KOPT-K1 (cell line): Measurements from ENCODE around the gene PRSS23.

Source experiments
- H3K27ac ChIP-seq: fragments of 200-600 bp; sonication (generic); 2 replicates; pipeline ENCODE4 v1.5.1; 2016; ENCODE audit warnings: antibody characterized with exemption, mild to moderate bottlenecking, low read depth, low read length; ENCODE audit not compliant: poor library complexity, severe bottlenecking
- H3K36me3 ChIP-seq: fragments of 200-600 bp; sonication (generic); 2 replicates; pipeline ENCODE4 v1.5.1; 2017; ENCODE audit warnings: antibody characterized with exemption, mild to moderate bottlenecking, low read length, moderate library complexity; ENCODE audit not compliant: insufficient read depth
- H3K9me3 ChIP-seq: fragments of 200-600 bp; sonication (generic); 2 replicates; pipeline ENCODE4 v1.5.1; 2017; ENCODE audit warnings: antibody characterized with exemption, low read length, mild to moderate bottlenecking; ENCODE audit not compliant: insufficient read depth, poor library complexity, severe bottlenecking

Gene PRSS23

DNA sequence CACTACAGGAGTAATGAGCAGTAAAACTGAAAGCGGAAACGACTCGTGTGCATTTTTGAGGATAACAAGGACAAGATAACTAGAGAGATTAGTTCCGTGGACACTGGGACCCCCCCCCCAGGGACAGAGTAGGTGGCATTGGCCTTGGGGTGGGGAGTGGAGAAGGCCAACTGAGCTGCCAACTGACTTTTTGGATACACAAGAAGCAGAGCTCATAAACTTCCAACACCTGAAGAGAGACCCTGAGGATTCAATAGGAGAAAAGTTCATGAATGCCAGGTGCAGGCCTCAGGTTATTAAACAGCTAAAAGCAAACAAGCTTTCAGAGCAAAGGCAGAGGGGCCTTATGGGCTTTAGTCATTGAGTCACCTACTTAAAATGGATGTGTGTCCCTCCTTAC, 17.6 kb upstream of the PRSS23 start:
- Histone ChIP-seq H3K27ac (no peak overlapping the region), H3K36me3 (no peaks in the 10 kb centered on the region), H3K9me3 (no peaks in the 10 kb centered on the region)

DNA sequence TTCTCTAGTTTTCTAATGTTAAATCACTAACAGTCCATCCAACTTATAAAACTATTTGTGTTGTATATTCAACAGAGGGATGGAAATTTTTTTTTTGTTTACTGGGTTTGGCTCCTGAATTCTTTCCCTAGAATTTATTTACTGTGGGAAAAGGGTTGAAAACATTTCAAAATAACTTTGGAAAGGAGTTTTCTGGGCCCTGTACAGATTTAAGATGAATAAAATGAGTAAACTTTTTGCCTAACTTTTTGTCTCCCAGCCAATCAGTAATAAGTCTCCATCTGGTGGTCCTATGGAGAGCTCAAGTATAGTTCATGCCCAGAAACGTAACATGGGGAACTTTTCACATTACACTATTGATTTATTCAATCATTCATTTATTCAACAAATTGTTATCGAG, 16.7 kb upstream of the PRSS23 start:
- H3K36me3 ChIP-seq = no peaks in the 10 kb centered on the region
- H3K9me3 ChIP-seq = no peaks in the 10 kb centered on the region
- H3K27ac ChIP-seq = no peak overlapping the region

DNA sequence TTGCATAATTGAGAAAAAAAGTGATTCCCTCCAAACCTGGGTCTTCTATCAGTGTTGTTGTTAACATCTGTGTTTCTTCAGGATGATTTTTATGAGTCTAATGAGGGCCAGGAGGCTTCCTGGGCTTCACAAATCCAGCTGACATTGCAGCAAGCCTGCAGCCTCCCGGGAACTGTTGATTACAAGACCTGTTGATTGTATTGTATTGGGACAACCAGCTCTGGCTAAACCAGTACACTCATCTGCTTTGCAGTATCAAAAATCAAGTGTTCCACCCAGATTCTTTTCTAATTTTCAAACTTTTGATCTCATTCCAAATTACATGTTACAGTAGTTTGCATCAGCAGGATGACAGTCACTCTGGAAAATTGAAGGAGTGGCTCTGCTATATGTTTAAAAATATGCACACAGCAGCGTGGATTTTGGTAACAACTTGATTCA, 16.1 kb upstream of the PRSS23 start:
- H3K27ac ChIP-seq = no peak overlapping the region
- no peaks in the 10 kb centered on the region for H3K9me3 ChIP-seq
- no peaks in the 10 kb centered on the region for H3K36me3 ChIP-seq

DNA sequence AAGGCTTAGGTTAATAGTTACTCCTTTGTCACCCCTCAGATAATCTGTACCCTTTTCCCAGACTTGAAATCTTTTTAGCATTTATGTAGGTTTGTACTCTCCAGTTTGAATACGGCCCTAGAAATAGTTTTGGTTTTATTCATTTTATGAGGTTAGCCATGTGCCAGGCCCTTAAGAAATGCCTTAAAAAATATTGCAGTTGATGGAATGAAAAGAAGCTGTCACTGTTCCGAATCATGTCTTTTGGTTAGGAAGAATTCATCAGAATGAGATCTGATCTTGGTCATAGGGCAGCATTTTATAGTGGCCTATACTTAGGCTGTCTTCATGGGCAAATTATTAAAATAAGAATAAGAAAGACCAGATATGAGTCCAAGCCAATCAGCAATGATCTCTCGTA, 14.8 kb upstream of the PRSS23 start:
- no peaks in the 10 kb centered on the region for H3K36me3 ChIP-seq
- H3K9me3 ChIP-seq = no peaks in the 10 kb centered on the region
- H3K27ac ChIP-seq = no peak overlapping the region

DNA sequence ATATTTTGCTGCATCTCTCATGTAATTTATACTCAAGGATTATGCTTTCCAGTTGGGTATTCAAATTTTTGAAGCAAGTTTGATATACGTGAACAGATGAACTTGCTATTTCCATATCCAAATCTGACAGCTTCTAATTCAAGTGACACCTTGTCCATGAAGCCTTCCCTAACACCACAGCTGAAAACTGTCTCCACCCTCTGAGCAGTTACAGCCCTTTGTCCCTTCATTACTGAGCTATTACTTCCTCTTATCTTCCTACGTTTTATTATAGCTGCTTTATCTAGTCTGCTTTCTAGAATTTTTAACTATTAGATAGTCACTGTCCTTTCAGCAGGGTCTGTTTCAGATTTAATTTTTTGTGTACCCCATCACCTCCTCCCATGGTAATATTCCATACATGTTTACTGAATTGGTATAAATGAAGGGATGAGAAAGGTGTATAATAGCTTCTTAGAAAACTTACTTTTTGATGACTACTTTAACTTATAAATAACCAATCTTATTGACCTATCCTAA, 13.3 kb upstream of the PRSS23 start:
- Histone ChIP-seq H3K27ac (no peak overlapping the region), H3K9me3 (no peaks in the 10 kb centered on the region), H3K36me3 (no peaks in the 10 kb centered on the region)

DNA sequence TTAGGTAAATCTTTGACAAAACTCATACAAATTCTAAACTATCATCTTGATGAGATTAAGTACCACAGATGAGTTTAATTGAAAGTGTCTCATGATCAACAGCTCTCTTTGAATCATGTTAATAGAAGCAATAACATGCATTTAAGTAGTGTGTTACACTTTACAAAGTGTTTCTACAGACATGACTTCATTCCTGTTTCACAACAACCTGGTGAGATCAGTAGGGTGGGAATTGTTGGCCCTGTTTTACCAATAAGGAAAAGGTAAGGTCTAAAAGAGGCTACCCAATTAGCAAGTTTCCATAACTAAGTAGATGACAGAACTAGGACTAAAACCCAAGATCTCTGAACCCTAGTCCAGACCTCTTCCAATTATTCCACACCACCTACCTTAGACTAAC, 12.7 kb upstream of the PRSS23 start:
- H3K9me3 ChIP-seq = no peaks in the 10 kb centered on the region
- no peak overlapping the region for H3K27ac ChIP-seq
- H3K36me3 ChIP-seq = no peaks in the 10 kb centered on the region

DNA sequence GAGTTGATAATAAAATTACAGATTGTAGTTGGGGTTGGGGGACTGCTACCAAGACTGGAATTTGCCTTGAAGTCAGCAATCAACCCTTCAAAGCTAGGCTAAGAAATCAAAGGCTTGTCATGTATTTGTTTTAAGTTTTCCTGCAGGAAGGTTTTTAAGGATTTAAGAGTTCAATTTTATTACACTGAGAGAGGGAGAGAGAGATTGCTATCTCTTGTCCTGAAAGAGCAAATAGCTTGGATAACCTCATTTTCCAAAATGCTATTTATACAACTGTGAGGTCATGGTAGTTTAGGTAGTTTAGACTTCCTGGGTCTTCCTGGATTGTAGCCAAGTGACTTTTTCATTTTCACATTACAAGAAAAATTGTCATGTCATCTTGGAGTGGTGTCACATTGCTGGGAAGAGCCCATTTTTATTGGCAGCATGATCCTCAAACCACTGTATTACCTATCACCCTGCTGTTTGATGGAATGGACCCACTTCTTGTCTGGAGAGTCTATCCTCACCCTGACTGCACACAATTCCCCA, 10.1 kb upstream of the PRSS23 start:
- Histone ChIP-seq H3K9me3 (no peaks in the 10 kb centered on the region), H3K36me3 (no peaks in the 10 kb centered on the region), H3K27ac (no peak overlapping the region)

DNA sequence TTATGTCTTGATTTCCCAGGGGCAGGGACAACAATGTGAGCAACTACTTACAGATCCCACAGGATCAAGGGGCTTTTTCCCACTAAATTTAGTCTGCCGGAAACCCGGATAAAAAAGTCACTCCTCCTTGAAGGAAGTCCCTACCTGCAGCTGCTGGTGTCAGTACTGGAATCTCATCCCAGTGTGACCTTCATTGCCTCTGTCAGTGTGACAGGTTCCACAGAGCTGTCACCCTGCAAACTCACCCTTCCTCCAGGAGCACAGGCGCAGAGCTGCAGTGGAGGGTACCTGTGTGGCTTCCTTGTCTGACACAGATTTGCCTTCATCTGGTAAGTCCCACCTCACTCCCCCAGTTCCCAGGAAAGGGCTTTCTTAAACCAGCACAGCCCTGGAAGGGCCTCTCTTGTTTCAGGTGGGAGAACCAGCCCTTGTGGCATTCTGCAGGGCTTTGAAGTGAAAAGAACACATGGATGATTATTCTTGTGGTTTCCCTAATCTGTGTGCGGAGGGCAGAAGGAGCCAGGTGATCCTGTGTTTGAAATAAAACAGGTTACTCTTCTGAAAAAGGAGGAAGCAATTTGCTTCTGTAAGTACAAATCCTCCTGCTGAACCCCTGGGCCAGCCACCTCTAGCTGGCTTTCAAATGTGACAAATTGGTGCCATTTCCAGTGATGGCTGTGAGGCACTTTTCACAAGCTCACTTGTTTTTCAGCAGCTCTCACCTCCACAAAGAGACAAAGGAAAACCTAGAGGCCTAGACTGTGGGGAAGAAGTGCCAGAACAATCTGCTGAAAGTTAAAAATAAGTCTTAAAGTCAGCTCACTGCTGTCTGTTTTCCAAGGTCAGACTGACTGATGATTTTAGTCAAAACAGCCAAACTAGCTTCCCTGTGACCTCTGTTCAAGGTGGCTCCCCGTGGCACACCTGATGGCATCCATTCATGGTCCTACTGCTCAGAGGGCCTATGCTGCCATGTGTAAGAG, 9.2 kb upstream of the PRSS23 start:
- H3K27ac ChIP-seq = no peak overlapping the region
- no peaks in the 10 kb centered on the region for H3K9me3 ChIP-seq
- H3K36me3 ChIP-seq = no peaks in the 10 kb centered on the region

DNA sequence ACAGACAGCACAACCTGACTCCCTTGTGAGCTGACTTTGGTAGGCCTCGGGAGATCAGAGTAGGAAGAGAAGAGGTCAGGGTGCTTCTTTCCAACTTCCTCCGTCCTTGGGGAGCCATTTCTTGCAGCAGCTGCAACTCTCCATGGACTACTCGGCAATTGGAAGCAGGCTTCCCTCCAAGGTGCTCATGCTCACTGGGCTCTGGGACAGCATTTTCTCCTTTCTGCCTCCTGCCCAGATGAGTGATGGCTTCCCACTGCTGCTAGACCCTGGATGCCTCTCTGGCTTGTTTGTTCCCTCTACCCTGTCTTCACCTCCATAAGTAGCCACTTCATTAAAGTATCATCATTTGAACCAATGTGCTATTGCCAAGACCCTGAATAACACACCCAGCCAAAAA, 8.2 kb upstream of the PRSS23 start:
- no peaks in the 10 kb centered on the region for H3K36me3 ChIP-seq
- no peak overlapping the region for H3K27ac ChIP-seq
- no peaks in the 10 kb centered on the region for H3K9me3 ChIP-seq

DNA sequence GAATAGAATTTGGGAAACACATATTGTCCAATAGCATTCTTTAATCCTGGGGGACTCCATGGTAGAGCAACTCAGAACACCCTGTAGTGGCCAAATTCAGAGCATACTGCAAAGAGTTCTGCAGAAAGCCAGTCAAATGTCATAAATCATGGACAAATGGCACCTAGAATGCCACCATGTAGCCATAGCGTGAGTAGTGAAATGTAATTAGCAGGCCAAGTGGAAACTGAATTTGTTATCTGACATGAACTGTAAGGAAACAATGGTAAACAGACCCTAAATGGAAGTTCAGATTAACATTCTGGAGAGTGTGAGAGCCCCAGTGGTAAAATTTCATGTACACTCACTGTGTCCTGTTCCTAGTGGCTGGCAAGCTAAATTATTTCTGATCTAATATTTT, 7.0 kb upstream of the PRSS23 start:
- no peaks in the 10 kb centered on the region for H3K9me3 ChIP-seq
- H3K36me3 ChIP-seq = no peaks in the 10 kb centered on the region
- no peak overlapping the region for H3K27ac ChIP-seq

DNA sequence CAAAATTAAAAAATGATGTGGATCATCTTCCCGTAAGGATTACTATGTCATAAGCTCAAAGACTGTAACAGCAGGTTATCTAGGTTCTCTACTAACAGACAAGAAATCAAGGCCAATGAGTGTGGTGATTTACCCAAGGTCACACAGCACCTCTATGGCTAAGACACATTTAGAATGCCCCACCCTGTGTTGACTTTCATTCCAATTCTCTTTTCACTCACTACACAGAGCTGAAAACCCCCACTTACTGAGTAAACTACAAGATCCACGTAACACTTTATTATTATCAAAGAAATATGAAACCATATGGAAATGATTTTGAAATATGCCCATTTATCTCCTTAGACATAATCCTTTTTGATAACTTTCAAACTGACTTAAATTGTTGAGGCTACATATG, 4.8 kb upstream of the PRSS23 start:
- Histone ChIP-seq H3K27ac (no peak overlapping the region), H3K36me3 (no peaks in the 10 kb centered on the region), H3K9me3 (no peaks in the 10 kb centered on the region)

DNA sequence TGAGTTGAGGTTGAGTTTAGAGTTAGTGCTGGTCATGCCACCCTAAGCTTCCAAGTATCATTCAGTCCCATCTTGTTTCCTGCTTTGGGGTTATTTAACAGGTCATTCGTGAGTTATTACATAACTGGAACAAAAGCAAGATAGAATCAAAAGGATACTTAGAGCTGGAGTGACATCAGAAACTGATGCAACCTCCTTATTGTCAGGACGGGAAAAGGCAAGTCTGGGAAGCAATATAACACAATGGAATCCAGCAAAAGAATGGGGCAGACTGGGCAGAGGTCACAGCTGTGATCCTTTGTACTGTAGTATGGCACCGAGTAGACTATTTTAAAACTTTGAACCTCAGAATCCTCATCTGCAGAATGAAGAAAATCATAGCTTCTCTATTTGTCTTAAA, 4.4 kb upstream of the PRSS23 start:
- Histone ChIP-seq H3K9me3 (no peaks in the 10 kb centered on the region), H3K27ac (no peak overlapping the region), H3K36me3 (no peaks in the 10 kb centered on the region)

DNA sequence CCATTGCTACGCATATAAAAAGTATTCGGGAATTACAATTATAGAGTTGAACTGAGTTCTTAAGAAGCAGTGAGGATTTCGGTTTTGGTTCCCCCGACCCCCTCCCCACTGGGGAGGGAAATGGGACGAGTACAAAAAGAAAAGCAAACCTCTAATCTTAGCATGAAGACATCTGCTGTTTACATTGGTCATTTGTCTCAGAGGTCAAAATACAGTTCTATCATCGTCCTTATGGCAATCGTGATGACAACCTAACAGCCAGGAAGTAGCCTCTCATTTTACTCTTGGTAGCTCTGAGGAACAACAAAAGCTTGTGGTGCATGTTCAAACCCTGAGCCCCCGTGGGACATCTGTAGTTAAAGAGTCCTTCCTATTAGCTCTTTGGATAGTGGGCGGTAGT, 3.2 kb upstream of the PRSS23 start:
- no peaks in the 10 kb centered on the region for H3K9me3 ChIP-seq
- H3K36me3 ChIP-seq = no peaks in the 10 kb centered on the region
- H3K27ac ChIP-seq = no peak overlapping the region

DNA sequence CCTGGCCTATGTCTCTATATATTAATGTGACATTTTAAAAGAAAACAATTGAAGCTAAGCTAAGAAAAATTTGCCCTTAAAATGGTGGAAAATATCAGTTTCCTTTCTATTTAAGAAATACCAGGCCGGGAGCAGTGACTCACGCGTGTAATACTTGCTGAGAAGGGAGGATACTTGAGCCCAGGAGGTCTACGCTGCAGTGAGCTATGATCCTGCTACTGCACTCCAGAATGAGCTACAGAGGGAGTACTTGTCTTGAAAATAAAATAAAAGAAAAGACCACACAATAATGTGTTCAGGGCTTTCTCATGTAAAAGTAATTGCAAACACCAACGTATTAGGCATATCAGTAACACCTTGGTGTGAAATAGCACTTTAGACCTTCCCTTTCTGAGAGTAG, 1.4 kb upstream of the PRSS23 start:
- H3K9me3 ChIP-seq = no peaks in the 10 kb centered on the region

DNA sequence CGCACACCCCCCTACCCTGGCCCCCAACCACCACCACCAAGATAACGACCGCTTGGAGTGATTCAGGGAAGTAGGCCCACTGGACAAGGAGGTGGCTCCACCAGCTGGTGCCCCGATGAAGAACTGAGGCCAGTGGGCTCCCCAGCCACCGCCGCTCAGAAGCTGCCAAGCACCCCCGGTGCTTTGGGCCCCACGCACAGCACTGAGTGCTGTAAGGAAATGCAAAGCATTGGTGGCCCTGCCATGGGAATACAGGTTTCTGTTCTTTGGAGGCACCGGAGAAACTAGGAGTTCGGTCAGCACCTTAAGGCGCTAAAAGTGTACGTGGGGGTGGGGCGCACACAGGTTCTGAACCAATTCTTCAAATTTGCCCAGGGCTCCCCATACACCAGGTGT, 664 bp upstream of the PRSS23 start:
- no peaks in the 10 kb centered on the region for H3K36me3 ChIP-seq
- H3K9me3 ChIP-seq = no peaks in the 10 kb centered on the region
- H3K27ac ChIP-seq = no peak overlapping the region

More for the DNA sequence above, 1.4 kb upstream of the PRSS23 start:
- no peaks in the 10 kb centered on the region for H3K36me3 ChIP-seq
- H3K27ac ChIP-seq = no peak overlapping the region

DNA sequence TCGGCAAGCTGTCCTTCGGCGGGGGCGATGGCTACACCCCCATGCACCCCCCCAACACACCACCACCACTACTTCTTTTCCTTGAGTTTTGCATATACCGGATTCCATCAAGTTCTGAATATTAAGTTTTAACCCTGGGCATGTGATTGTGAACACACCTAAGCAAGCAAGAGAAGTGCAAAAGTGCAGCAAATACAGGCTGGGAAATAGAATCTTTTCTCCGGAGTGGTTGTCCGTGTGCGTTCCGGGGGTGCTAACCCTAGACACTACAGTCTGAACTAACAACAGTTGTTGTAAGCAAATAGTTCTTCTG, 574 bp downstream of the PRSS23 start:
- H3K27ac ChIP-seq = no peak overlapping the region
- no peaks in the 10 kb centered on the region for H3K36me3 ChIP-seq

More for the DNA sequence above, 574 bp downstream of the PRSS23 start:
- no peaks in the 10 kb centered on the region for H3K9me3 ChIP-seq
